ENCODE results near the gene UMPS. TPM values are rescaled to one million over a fixed set of nuclear protein-coding genes. Genes with fewer than 3 reads are reported as not detected.
"Not testable (repeated sequence)": the region's sequence is repeated elsewhere in the genome, so short reads cannot be mapped to it uniquely, and the experiment has no call there.

UMPS gene
- total RNA-seq, 1 experiment from 2014 or later: 46.0 TPM

DNA sequence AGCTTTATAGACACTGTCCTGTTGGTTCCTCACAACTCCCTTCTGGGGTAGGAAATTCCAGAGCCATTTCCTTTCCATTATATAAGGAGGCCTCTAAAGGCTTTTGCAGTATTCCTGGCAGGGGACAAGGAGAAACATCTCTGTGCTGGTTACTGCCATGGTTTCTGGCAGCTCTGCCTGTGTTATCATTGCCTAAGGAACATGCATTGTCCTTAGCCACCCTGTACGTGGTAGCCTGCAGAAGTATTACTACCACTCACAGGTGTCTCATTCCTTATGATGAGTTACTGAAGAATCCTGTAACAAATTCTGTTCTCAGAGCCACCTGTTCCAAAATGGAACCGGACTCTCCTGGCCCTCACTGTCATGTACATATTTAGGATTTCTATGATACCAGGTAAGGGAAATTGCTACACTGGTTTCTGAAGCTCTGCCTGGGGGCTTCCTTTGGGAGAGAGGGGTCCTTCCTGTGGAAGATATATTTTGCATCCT lies 58.0 kb downstream of the UMPS start:
- H3K9me3 ChIP-seq (ENCODE audit: control insufficient read depth, insufficient read depth, low read depth, low read length): no peaks in the 10 kb centered on the region
- peak; percentile 52 for ATAC-seq
- no peaks in the 10 kb centered on the region for H3K27me3 ChIP-seq (ENCODE audit: control insufficient read depth, insufficient read depth, low read length)
- in situ Hi-C loops (cut with HindIII; ENCODE audit: low pct_unique_long_range_greater_than_20kb, low sequenced_read_pairs) (no loop called here), intact Hi-C loops (cut with micrococcal nuclease; ENCODE audit: unreplicated experiment) (no loop called here)
- ChIA-PET POLR2A (no interaction called here), CTCF (interaction anchor here (1.5 to 4.0 kb wide), 2 partner anchors 21 to 113 kb away, joined by 3 to 22 read pairs; no protein-coding TSS in a partner anchor)
- no peak overlapping the region for H3K4me3 ChIP-seq (ENCODE audit: low read depth in 2 of 2, low read length in 2 of 2)
- peaks cover 10% of the 10 kb centered on the region for H3K4me1 ChIP-seq (ENCODE audit: control insufficient read depth, insufficient read depth, low read length)
- H3K36me3 ChIP-seq (ENCODE audit: control insufficient read depth, insufficient read depth, low read length): 0 out of 2 replicates have a peak, but pooled peaks cover 6% of the 10 kb centered on the region
- BruUV-seq (replicated peaks): no TSS peak
- H3K27ac ChIP-seq (ENCODE audit: low read length): no peak overlapping the region
- DNase-seq (ENCODE audit: low read depth, low spot score): no peak
- TF ChIP-seq, protein P1, sequence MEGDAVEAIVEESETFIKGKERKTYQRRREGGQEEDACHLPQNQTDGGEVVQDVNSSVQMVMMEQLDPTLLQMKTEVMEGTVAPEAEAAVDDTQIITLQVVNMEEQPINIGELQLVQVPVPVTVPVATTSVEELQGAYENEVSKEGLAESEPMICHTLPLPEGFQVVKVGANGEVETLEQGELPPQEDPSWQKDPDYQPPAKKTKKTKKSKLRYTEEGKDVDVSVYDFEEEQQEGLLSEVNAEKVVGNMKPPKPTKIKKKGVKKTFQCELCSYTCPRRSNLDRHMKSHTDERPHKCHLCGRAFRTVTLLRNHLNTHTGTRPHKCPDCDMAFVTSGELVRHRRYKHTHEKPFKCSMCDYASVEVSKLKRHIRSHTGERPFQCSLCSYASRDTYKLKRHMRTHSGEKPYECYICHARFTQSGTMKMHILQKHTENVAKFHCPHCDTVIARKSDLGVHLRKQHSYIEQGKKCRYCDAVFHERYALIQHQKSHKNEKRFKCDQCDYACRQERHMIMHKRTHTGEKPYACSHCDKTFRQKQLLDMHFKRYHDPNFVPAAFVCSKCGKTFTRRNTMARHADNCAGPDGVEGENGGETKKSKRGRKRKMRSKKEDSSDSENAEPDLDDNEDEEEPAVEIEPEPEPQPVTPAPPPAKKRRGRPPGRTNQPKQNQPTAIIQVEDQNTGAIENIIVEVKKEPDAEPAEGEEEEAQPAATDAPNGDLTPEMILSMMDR (IDR thresholded peaks at IDR 0.05): no peak
- TF ChIP-seq, protein P2, sequence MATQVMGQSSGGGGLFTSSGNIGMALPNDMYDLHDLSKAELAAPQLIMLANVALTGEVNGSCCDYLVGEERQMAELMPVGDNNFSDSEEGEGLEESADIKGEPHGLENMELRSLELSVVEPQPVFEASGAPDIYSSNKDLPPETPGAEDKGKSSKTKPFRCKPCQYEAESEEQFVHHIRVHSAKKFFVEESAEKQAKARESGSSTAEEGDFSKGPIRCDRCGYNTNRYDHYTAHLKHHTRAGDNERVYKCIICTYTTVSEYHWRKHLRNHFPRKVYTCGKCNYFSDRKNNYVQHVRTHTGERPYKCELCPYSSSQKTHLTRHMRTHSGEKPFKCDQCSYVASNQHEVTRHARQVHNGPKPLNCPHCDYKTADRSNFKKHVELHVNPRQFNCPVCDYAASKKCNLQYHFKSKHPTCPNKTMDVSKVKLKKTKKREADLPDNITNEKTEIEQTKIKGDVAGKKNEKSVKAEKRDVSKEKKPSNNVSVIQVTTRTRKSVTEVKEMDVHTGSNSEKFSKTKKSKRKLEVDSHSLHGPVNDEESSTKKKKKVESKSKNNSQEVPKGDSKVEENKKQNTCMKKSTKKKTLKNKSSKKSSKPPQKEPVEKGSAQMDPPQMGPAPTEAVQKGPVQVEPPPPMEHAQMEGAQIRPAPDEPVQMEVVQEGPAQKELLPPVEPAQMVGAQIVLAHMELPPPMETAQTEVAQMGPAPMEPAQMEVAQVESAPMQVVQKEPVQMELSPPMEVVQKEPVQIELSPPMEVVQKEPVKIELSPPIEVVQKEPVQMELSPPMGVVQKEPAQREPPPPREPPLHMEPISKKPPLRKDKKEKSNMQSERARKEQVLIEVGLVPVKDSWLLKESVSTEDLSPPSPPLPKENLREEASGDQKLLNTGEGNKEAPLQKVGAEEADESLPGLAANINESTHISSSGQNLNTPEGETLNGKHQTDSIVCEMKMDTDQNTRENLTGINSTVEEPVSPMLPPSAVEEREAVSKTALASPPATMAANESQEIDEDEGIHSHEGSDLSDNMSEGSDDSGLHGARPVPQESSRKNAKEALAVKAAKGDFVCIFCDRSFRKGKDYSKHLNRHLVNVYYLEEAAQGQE (IDR thresholded peaks at IDR 0.05; ENCODE audit: insufficient read depth in 1 of 2, low read depth in 2 of 2, low read length in 1 of 2): no peak
- TF ChIP-seq TCF7L2 (IDR thresholded peaks at IDR 0.05; ENCODE audit: low read depth, low read length) (no peak), POLR2AphosphoS5 (IDR thresholded peaks at IDR 0.05; ENCODE audit: low read depth, low read length) (no peak), SIN3A (IDR thresholded peaks at IDR 0.05; ENCODE audit: borderline replicate concordance, insufficient read depth, low read depth, low read length) (no peak)

DNA sequence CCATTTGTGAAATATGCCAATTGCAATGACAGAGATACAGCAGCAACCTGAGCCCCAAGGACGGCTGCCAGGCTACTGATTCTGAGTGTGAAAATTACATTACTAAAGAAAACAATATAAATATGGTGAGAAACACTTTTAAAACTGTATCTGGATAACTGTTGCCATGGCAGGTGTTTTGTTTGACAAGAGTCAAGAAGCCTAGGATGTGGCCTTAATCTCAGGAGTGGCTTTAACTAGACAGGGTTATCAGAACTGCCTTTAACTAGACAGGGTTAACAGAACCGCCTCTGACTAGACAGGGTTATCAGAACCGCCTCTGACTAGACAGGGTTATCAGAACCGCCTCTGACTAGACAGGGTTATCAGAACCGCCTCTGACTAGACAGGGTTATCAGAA lies 58.9 kb downstream of the UMPS start:
- CTCF ChIA-PET: interaction anchor here (4.0 kb wide), 1 partner anchor 113 kb away, joined by 22 read pairs; no protein-coding TSS in a partner anchor
- peaks cover 10% of the 10 kb centered on the region for H3K4me1 ChIP-seq (ENCODE audit: control insufficient read depth, insufficient read depth, low read length)
- BruUV-seq (replicated peaks); in situ Hi-C loops (cut with HindIII; ENCODE audit: low pct_unique_long_range_greater_than_20kb, low sequenced_read_pairs); H3K4me3 ChIP-seq (ENCODE audit: low read depth in 2 of 2, low read length in 2 of 2); H3K27ac ChIP-seq (ENCODE audit: low read length); POLR2A ChIA-PET; H3K27me3 ChIP-seq (ENCODE audit: control insufficient read depth, insufficient read depth, low read length); intact Hi-C loops (cut with micrococcal nuclease; ENCODE audit: unreplicated experiment); H3K9me3 ChIP-seq (ENCODE audit: control insufficient read depth, insufficient read depth, low read depth, low read length); DNase-seq (ENCODE audit: low read depth, low spot score); ATAC-seq; H3K36me3 ChIP-seq (ENCODE audit: control insufficient read depth, insufficient read depth, low read length): not testable (repeated sequence)

DNA sequence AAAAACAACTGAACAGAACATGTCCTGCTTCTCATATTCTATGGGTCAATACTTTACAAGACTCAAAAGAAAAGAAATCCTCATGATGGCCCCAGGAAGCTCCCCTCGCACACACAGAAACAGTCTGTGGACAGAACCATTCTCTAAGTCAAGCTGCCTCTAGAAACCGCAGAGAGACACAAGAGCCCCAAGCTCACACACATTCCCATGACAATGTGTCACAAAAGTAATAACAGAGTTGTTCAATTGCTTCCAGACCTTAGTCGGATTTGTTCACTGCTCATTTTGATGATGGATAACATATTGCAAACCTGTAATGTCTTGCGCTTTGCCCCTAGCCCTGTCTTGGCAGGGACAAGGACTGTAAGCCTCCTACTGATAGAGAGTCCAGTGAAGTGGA lies 60.9 kb downstream of the UMPS start:
- CTCF ChIA-PET: no interaction called here
- TF ChIP-seq TCF7L2 (IDR thresholded peaks at IDR 0.05; ENCODE audit: low read depth, low read length) (no peak), POLR2AphosphoS5 (IDR thresholded peaks at IDR 0.05; ENCODE audit: low read depth, low read length) (no peak), SIN3A (IDR thresholded peaks at IDR 0.05; ENCODE audit: borderline replicate concordance, insufficient read depth, low read depth, low read length) (no peak)
- TF ChIP-seq, protein P1 (IDR thresholded peaks at IDR 0.05): no peak
- TF ChIP-seq, protein P2 (IDR thresholded peaks at IDR 0.05; ENCODE audit: insufficient read depth in 1 of 2, low read depth in 2 of 2, low read length in 1 of 2): no peak
- H3K27ac ChIP-seq (ENCODE audit: low read length): no peak overlapping the region

More for the DNA sequence above, 60.9 kb downstream of the UMPS start:
- ATAC-seq (no peak), DNase-seq (ENCODE audit: low read depth, low spot score) (no peak)
- POLR2A ChIA-PET: no interaction called here
- Histone ChIP-seq H3K9me3 (ENCODE audit: control insufficient read depth, insufficient read depth, low read depth, low read length) (no peaks in the 10 kb centered on the region), H3K27me3 (ENCODE audit: control insufficient read depth, insufficient read depth, low read length) (no peaks in the 10 kb centered on the region), H3K4me3 (ENCODE audit: low read depth in 2 of 2, low read length in 2 of 2) (no peak overlapping the region), H3K4me1 (ENCODE audit: control insufficient read depth, insufficient read depth, low read length) (peaks cover 10% of the 10 kb centered on the region), H3K36me3 (ENCODE audit: control insufficient read depth, insufficient read depth, low read length) (0 out of 2 replicates have a peak, but pooled peaks cover 7% of the 10 kb centered on the region)
- in situ Hi-C loops (cut with HindIII; ENCODE audit: low pct_unique_long_range_greater_than_20kb, low sequenced_read_pairs) (no loop called here), intact Hi-C loops (cut with micrococcal nuclease; ENCODE audit: unreplicated experiment) (no loop called here)
- no TSS peak for BruUV-seq (replicated peaks)
